ENCODE data around the gene MMP17.

Gene MMP17

GRCh38 chr12:131894313-131894860 lies 66.2 kb downstream of the MMP17 start, which contains the start of gene ULK1:
ULK1 (plus strand) TSS chr12:131894622; CDS start chr12:131895002, 380 bp downstream.
- Histone ChIP-seq H3K4me3 (ENCODE audit: low read depth in 1 of 2, low read length in 2 of 2) (peak within 1 kb of the TSS; percentile 66 to 80), H3K27ac (ENCODE audit: low read depth, low read length) (no peak within 1 kb of the TSS), H3K27me3 (ENCODE audit: control insufficient read depth in 1 of 2, insufficient read depth in 2 of 2, low read length in 2 of 2) (no peaks in the 10 kb centered on the region), H3K4me1 (ENCODE audit: control insufficient read depth in 1 of 2, insufficient read depth in 2 of 2, low read length in 2 of 2) (peaks cover 8 to 16% of the 10 kb centered on the region in 2 donors), H3K36me3 (ENCODE audit: control insufficient read depth in 1 of 2, insufficient read depth in 2 of 2, low read length in 2 of 2) (peaks cover 3 to 5% of the 10 kb centered on the region in 2 donors), H3K9ac (ENCODE audit: low read depth in 1 of 2, low read length in 2 of 2) (peak within 1 kb of the TSS; percentile 74 to 87), H3K9me3 (ENCODE audit: control insufficient read depth in 1 of 2, low read length in 2 of 2) (no peaks in the 10 kb centered on the region)

GRCh38 chr12:131894981-131895639 lies 66.9 kb downstream of the MMP17 start:
- H3K36me3 ChIP-seq (ENCODE audit: control insufficient read depth in 1 of 2, insufficient read depth in 2 of 2, low read length in 2 of 2): peaks cover 3 to 5% of the 10 kb centered on the region in 2 donors
- no peaks in the 10 kb centered on the region for H3K9me3 ChIP-seq (ENCODE audit: control insufficient read depth in 1 of 2, low read length in 2 of 2)
- H3K4me1 ChIP-seq (ENCODE audit: control insufficient read depth in 1 of 2, insufficient read depth in 2 of 2, low read length in 2 of 2): peaks cover 8 to 16% of the 10 kb centered on the region in 2 donors
- H3K4me3 ChIP-seq (ENCODE audit: low read depth in 1 of 2, low read length in 2 of 2): peak overlapping the region; percentile 66 to 80
- peak overlapping the region; percentile 74 to 87 for H3K9ac ChIP-seq (ENCODE audit: low read depth in 1 of 2, low read length in 2 of 2)
- no peaks in the 10 kb centered on the region for H3K27me3 ChIP-seq (ENCODE audit: control insufficient read depth in 1 of 2, insufficient read depth in 2 of 2, low read length in 2 of 2)
- peak overlapping the region; percentile 94 for H3K27ac ChIP-seq (ENCODE audit: low read depth, low read length)

GRCh38 chr12:131895640-131896079 lies 67.5 kb downstream of the MMP17 start:
- H3K4me3 ChIP-seq (ENCODE audit: low read depth in 1 of 2, low read length in 2 of 2): peak overlapping the region; percentile 66 to 80
- H3K27me3 ChIP-seq (ENCODE audit: control insufficient read depth in 1 of 2, insufficient read depth in 2 of 2, low read length in 2 of 2): no peaks in the 10 kb centered on the region
- H3K4me1 ChIP-seq (ENCODE audit: control insufficient read depth in 1 of 2, insufficient read depth in 2 of 2, low read length in 2 of 2): peaks cover 8 to 16% of the 10 kb centered on the region in 2 donors
- H3K27ac ChIP-seq (ENCODE audit: low read depth, low read length): peak overlapping the region; percentile 94
- peak overlapping the region; percentile 74 to 87 for H3K9ac ChIP-seq (ENCODE audit: low read depth in 1 of 2, low read length in 2 of 2)
- peaks cover 5 to 8% of the 10 kb centered on the region in 2 donors for H3K36me3 ChIP-seq (ENCODE audit: control insufficient read depth in 1 of 2, insufficient read depth in 2 of 2, low read length in 2 of 2)
- H3K9me3 ChIP-seq (ENCODE audit: control insufficient read depth in 1 of 2, low read length in 2 of 2): no peaks in the 10 kb centered on the region

GRCh38 chr12:131896080-131896810 lies 68.1 kb downstream of the MMP17 start:
- H3K9me3 ChIP-seq (ENCODE audit: control insufficient read depth in 1 of 2, low read length in 2 of 2): no peaks in the 10 kb centered on the region
- H3K4me1 ChIP-seq (ENCODE audit: control insufficient read depth in 1 of 2, insufficient read depth in 2 of 2, low read length in 2 of 2): peaks cover 8 to 16% of the 10 kb centered on the region in 2 donors
- H3K4me3 ChIP-seq (ENCODE audit: low read depth in 1 of 2, low read length in 2 of 2): peak overlapping the region; percentile 66 to 80

GRCh38 chr12:131896811-131897270 lies 68.6 kb downstream of the MMP17 start:
- peak overlapping the region; percentile 42 for H3K27ac ChIP-seq (ENCODE audit: low read depth, low read length)
- peaks cover 5 to 8% of the 10 kb centered on the region in 2 donors for H3K36me3 ChIP-seq (ENCODE audit: control insufficient read depth in 1 of 2, insufficient read depth in 2 of 2, low read length in 2 of 2)
- H3K27me3 ChIP-seq (ENCODE audit: control insufficient read depth in 1 of 2, insufficient read depth in 2 of 2, low read length in 2 of 2): no peaks in the 10 kb centered on the region
- H3K9me3 ChIP-seq (ENCODE audit: control insufficient read depth in 1 of 2, low read length in 2 of 2): no peaks in the 10 kb centered on the region
- peaks cover 8 to 16% of the 10 kb centered on the region in 2 donors for H3K4me1 ChIP-seq (ENCODE audit: control insufficient read depth in 1 of 2, insufficient read depth in 2 of 2, low read length in 2 of 2)
- peak overlapping the region; percentile 66 to 80 for H3K4me3 ChIP-seq (ENCODE audit: low read depth in 1 of 2, low read length in 2 of 2)
- peak overlapping the region; percentile 74 to 87 for H3K9ac ChIP-seq (ENCODE audit: low read depth in 1 of 2, low read length in 2 of 2)

More at GRCh38 chr12:131896080-131896810, 68.1 kb downstream of the MMP17 start:
- peaks cover 5 to 8% of the 10 kb centered on the region in 2 donors for H3K36me3 ChIP-seq (ENCODE audit: control insufficient read depth in 1 of 2, insufficient read depth in 2 of 2, low read length in 2 of 2)
- peak overlapping the region; percentile 94 for H3K27ac ChIP-seq (ENCODE audit: low read depth, low read length)
- no peaks in the 10 kb centered on the region for H3K27me3 ChIP-seq (ENCODE audit: control insufficient read depth in 1 of 2, insufficient read depth in 2 of 2, low read length in 2 of 2)
- H3K9ac ChIP-seq (ENCODE audit: low read depth in 1 of 2, low read length in 2 of 2): peak overlapping the region; percentile 74 to 87

GRCh38 chr12:131897276-131897675 lies 69.1 kb downstream of the MMP17 start:
- Histone ChIP-seq H3K36me3 (ENCODE audit: control insufficient read depth in 1 of 2, insufficient read depth in 2 of 2, low read length in 2 of 2) (peaks cover 5 to 8% of the 10 kb centered on the region in 2 donors), H3K9me3 (ENCODE audit: control insufficient read depth in 1 of 2, low read length in 2 of 2) (no peaks in the 10 kb centered on the region), H3K9ac (ENCODE audit: low read depth in 1 of 2, low read length in 2 of 2) (no peak overlapping the region), H3K27me3 (ENCODE audit: control insufficient read depth in 1 of 2, insufficient read depth in 2 of 2, low read length in 2 of 2) (no peaks in the 10 kb centered on the region), H3K4me1 (ENCODE audit: control insufficient read depth in 1 of 2, insufficient read depth in 2 of 2, low read length in 2 of 2) (peaks cover 8 to 16% of the 10 kb centered on the region in 2 donors), H3K27ac (ENCODE audit: low read depth, low read length) (peak overlapping the region; percentile 42), H3K4me3 (ENCODE audit: low read depth in 1 of 2, low read length in 2 of 2) (no peak overlapping the region)

- Histone ChIP-seq H3K4me3 (ENCODE audit: low read depth in 1 of 2, low read length in 2 of 2) (no peak overlapping the region), H3K27ac (ENCODE audit: low read depth, low read length) (no peak overlapping the region), H3K9me3 (ENCODE audit: control insufficient read depth in 1 of 2, low read length in 2 of 2) (no peaks in the 10 kb centered on the region), H3K36me3 (ENCODE audit: control insufficient read depth in 1 of 2, insufficient read depth in 2 of 2, low read length in 2 of 2) (peaks cover 5 to 8% of the 10 kb centered on the region in 2 donors), H3K9ac (ENCODE audit: low read depth in 1 of 2, low read length in 2 of 2) (no peak overlapping the region), H3K4me1 (ENCODE audit: control insufficient read depth in 1 of 2, insufficient read depth in 2 of 2, low read length in 2 of 2) (peaks cover 8 to 16% of the 10 kb centered on the region in 2 donors), H3K27me3 (ENCODE audit: control insufficient read depth in 1 of 2, insufficient read depth in 2 of 2, low read length in 2 of 2) (no peaks in the 10 kb centered on the region)
These were observed 69.7 kb downstream of the MMP17 start for GRCh38 chr12:131897875-131898274.

GRCh38 chr12:131900397-131900796 lies 72.2 kb downstream of the MMP17 start:
- Histone ChIP-seq H3K9ac (ENCODE audit: low read depth in 1 of 2, low read length in 2 of 2) (no peak overlapping the region), H3K36me3 (ENCODE audit: control insufficient read depth in 1 of 2, insufficient read depth in 2 of 2, low read length in 2 of 2) (peaks cover 5 to 8% of the 10 kb centered on the region in 2 donors), H3K27ac (ENCODE audit: low read depth, low read length) (no peak overlapping the region), H3K9me3 (ENCODE audit: control insufficient read depth in 1 of 2, low read length in 2 of 2) (no peaks in the 10 kb centered on the region), H3K4me3 (ENCODE audit: low read depth in 1 of 2, low read length in 2 of 2) (no peak overlapping the region), H3K4me1 (ENCODE audit: control insufficient read depth in 1 of 2, insufficient read depth in 2 of 2, low read length in 2 of 2) (peaks cover 8 to 14% of the 10 kb centered on the region in 2 donors), H3K27me3 (ENCODE audit: control insufficient read depth in 1 of 2, insufficient read depth in 2 of 2, low read length in 2 of 2) (no peaks in the 10 kb centered on the region)

Data from duodenal mucosa (tissue), 2 donors.